Measurements from ENCODE around the gene TIMM22.

DNA sequence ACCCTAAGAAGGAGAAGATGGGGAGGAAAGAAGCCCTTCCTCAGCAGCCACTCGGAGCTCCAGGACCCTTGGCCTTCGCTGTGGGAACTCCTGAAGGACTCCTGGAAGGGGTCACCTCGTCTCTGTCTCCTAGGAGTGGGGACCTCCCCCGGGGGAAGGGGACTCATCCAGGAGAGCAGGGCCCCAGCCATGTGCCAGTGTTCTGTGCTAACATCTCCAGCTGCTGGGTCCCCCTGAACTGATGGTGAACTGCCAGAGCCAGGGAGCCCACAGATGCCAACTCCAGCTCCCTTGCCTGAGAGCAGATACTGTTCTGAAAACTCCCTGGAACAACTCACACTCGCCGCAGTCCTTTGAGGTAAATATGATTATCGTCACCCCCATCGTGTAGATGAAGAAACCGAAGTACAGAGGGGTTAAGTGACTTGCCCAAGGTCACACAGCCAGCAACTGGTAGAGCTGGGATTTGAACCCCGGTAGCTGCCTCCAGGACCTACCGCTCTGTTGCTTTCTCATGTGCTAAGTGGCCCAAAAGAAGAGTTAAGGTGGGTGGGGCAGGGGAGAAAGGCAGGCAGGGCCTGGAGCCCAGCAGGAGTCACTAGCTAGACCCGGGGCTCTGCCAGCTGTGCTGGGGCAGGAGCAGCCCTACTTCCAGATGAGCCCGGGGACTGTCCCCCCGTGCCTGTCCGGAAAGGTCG is 10.5 kb downstream of the TIMM22 start:
- TF ChIP-seq POLR2A (IDR thresholded peaks at IDR 0.05) (no peak), CTCF (IDR thresholded peaks at IDR 0.05) (no peak)

Data from adrenal gland (tissue), 5 donors.